ENCODE measurements around the gene MTMR12.

GRCh38 chr5:32332361-32332760 is 19.6 kb upstream of the MTMR12 start:
- TF ChIP-seq CTCF (IDR thresholded peaks at IDR 0.05) (no peak), POLR2A (IDR thresholded peaks at IDR 0.05) (no peak)
